Panc1 (cell line): Measurements from ENCODE around the gene ZBTB1.

Experiments
- CTCF ChIP-seq: fragments of 450-650 bp; IDR thresholded peaks from 2 replicates; pipeline ENCODE4 v1.5.1; 2017; ENCODE audit warnings: mild to moderate bottlenecking
- POLR2AphosphoS5 ChIP-seq: IDR thresholded peaks from 2 replicates; pipeline ENCODE4 v1.6.1; 2012; ENCODE audit warnings: mild to moderate bottlenecking, low read depth, low read length, moderate library complexity
- REST ChIP-seq, 2 experiments: IDR thresholded peaks; 2 replicates each; pipeline ENCODE4 v1.6.1; 2011 to 2012; ENCODE audit warnings: low read depth in 2 of 2, control low read depth in 1 of 2, low read length in 1 of 2, mild to moderate bottlenecking in 1 of 2, moderate library complexity in 1 of 2; ENCODE audit not compliant: insufficient read depth in 1 of 2

- TF ChIP-seq CTCF, result no peak
- TF ChIP-seq REST (IDR thresholded peaks at IDR 0.05; ENCODE audit: insufficient read depth in 1 of 2, low read depth in 2 of 2, low read length in 1 of 2), result no peak
- TF ChIP-seq POLR2AphosphoS5, result no peak
Measured at GRCh38 chr14:64496764-64497163, 7.8 kb upstream of the ZBTB1 start.
